ENCODE data around the gene RBSN. TPM values are rescaled to one million over a fixed set of nuclear protein-coding genes. Genes with fewer than 3 reads are reported as not detected.

The RBSN gene
- total RNA-seq, 1 donor from 2014 or later, result 29.0 TPM

DNA sequence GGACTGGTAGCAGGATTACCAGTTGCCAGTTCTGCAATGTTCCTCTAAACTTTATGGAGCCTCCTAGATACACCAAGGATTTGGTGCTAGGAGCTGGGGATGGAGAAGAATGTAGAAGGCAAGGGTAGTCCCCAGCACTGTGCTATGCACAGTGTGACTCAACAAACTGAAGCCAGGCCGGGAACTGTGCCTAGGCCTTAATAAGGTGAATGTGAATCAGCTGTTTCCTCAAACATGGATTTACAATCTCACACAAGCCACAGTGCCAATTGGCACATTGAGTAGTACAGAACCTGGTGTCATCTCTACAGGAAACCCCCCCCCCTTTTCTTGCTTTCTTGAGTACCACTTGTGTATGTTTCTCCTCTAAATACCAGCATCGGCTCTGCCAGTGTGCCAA is 66.3 kb downstream of the RBSN start:
- ChIA-PET CTCF (no interaction called here), POLR2A (interaction anchor here (0.6 kb wide), 1 partner anchor 1857 kb away, joined by 3 read pairs; no protein-coding TSS in a partner anchor)
- Mint-ChIP-seq H3K4me1 (no peaks in the 10 kb centered on the region), H3K4me3 (no peak overlapping the region), H3K36me3 (ENCODE audit: low read depth) (peaks cover 87% of the 10 kb centered on the region), H3K27me3 (no peaks in the 10 kb centered on the region), H3K27ac (no peak overlapping the region), H3K9me3 (no peaks in the 10 kb centered on the region)
- ATAC-seq (ENCODE audit: low read depth) (no peak), DNase-seq (no peak)
- intact Hi-C loops (cut with micrococcal nuclease), result no loop called here
- TF ChIP-seq, protein P1, sequence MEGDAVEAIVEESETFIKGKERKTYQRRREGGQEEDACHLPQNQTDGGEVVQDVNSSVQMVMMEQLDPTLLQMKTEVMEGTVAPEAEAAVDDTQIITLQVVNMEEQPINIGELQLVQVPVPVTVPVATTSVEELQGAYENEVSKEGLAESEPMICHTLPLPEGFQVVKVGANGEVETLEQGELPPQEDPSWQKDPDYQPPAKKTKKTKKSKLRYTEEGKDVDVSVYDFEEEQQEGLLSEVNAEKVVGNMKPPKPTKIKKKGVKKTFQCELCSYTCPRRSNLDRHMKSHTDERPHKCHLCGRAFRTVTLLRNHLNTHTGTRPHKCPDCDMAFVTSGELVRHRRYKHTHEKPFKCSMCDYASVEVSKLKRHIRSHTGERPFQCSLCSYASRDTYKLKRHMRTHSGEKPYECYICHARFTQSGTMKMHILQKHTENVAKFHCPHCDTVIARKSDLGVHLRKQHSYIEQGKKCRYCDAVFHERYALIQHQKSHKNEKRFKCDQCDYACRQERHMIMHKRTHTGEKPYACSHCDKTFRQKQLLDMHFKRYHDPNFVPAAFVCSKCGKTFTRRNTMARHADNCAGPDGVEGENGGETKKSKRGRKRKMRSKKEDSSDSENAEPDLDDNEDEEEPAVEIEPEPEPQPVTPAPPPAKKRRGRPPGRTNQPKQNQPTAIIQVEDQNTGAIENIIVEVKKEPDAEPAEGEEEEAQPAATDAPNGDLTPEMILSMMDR (IDR thresholded peaks at IDR 0.05), result no peak

DNA sequence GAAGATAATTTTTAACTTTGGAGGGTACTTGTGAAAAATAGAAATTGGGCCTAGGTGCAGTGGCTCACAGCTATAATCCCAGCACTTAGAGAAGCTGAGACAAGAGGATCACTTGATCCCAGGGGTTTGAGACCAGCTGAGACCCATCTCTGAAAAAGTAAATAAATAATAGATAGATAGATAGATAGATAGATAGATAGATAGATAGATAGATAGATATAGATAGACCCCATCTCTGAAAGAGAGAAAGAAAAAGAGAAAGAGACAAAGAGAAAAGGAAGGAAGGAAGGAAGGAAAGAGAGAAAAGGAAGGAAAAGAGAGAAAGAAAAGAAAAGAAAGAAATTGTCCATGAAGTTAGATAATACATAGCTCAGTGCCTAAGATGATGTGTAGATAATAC is 69.3 kb downstream of the RBSN start:
- CTCF ChIA-PET, result no interaction called here
- Mint-ChIP-seq H3K27me3 (no peaks in the 10 kb centered on the region), H3K36me3 (ENCODE audit: low read depth) (peaks cover 87% of the 10 kb centered on the region)

GRCh38 chr3:15023719-15024118 is 75.2 kb downstream of the RBSN start:
- ATAC-seq (ENCODE audit: low read depth), result no peak
- H3K36me3 Mint-ChIP-seq (ENCODE audit: low read depth), result peaks cover 87% of the 10 kb centered on the region

More for the DNA sequence above, 69.3 kb downstream of the RBSN start:
- DNase-seq (no peak), ATAC-seq (ENCODE audit: low read depth) (no peak)
- intact Hi-C loops (cut with micrococcal nuclease), result no loop called here
- Mint-ChIP-seq H3K4me1 (no peaks in the 10 kb centered on the region), H3K9me3 (no peaks in the 10 kb centered on the region), H3K27ac (no peak overlapping the region), H3K4me3 (no peak overlapping the region)
- TF ChIP-seq, protein P1 (IDR thresholded peaks at IDR 0.05), result no peak
- POLR2A ChIA-PET, result no interaction called here

GRCh38 chr3:15023249-15023648 is 75.7 kb downstream of the RBSN start:
- DNase-seq (no peak), ATAC-seq (ENCODE audit: low read depth) (no peak)
- TF ChIP-seq, protein P1 (IDR thresholded peaks at IDR 0.05), result no peak
- Mint-ChIP-seq H3K9me3 (no peaks in the 10 kb centered on the region), H3K27ac (no peak overlapping the region), H3K4me1 (no peaks in the 10 kb centered on the region), H3K36me3 (ENCODE audit: low read depth) (peaks cover 87% of the 10 kb centered on the region), H3K27me3 (no peaks in the 10 kb centered on the region), H3K4me3 (no peak overlapping the region)
- POLR2A ChIA-PET, result interaction anchor here (0.9 kb wide), 1 partner anchor 75 kb away, joined by 3 read pairs; no protein-coding TSS in a partner anchor
- intact Hi-C loops (cut with micrococcal nuclease), result no loop called here
- CTCF ChIA-PET, result no interaction called here

More at GRCh38 chr3:15023719-15024118, 75.2 kb downstream of the RBSN start:
- Mint-ChIP-seq H3K27ac (no peak overlapping the region), H3K4me3 (no peak overlapping the region), H3K9me3 (no peaks in the 10 kb centered on the region), H3K27me3 (no peaks in the 10 kb centered on the region), H3K4me1 (no peaks in the 10 kb centered on the region)
- no peak for DNase-seq
- POLR2A ChIA-PET, result interaction anchor here (0.9 kb wide), 1 partner anchor 75 kb away, joined by 3 read pairs; no protein-coding TSS in a partner anchor
- intact Hi-C loops (cut with micrococcal nuclease), result no loop called here
- CTCF ChIA-PET, result no interaction called here
- TF ChIP-seq, protein P1 (IDR thresholded peaks at IDR 0.05), result no peak

Other genes with a start within 250 kb of the RBSN start
- gene NR2C2, start 151.6 kb downstream of the RBSN start, total RNA-seq, result 55.0 and 55.4 TPM in 2 replicates
- 72.4 and 85.9 TPM in 2 replicates for gene MRPS25, start 33.8 kb downstream of the RBSN start, total RNA-seq
- gene CAPN7, start 107.1 kb upstream of the RBSN start, total RNA-seq, result 35.0 and 45.1 TPM in 2 replicates
- 60.5 and 66.0 TPM in 2 replicates for gene SH3BP5, start 233.4 kb upstream of the RBSN start, total RNA-seq

Measured in activated B cell treated with CpG ODN at 0.5 μM for 24 hours (primary cell).